NCI-H748 treated with DMSO at 0.1 percent for 48 hours (cell line): ENCODE data around the gene TTLL8.
"Not testable (repeated sequence)": the region's sequence is repeated elsewhere in the genome, so short reads cannot be mapped to it uniquely, and the experiment has no call there.

ENCODE experiments used
- DNase-seq: peaks from one replicate; lab custom pipeline; 2025; lab: John Stamatoyannopoulos, UW

Gene TTLL8

DNA sequence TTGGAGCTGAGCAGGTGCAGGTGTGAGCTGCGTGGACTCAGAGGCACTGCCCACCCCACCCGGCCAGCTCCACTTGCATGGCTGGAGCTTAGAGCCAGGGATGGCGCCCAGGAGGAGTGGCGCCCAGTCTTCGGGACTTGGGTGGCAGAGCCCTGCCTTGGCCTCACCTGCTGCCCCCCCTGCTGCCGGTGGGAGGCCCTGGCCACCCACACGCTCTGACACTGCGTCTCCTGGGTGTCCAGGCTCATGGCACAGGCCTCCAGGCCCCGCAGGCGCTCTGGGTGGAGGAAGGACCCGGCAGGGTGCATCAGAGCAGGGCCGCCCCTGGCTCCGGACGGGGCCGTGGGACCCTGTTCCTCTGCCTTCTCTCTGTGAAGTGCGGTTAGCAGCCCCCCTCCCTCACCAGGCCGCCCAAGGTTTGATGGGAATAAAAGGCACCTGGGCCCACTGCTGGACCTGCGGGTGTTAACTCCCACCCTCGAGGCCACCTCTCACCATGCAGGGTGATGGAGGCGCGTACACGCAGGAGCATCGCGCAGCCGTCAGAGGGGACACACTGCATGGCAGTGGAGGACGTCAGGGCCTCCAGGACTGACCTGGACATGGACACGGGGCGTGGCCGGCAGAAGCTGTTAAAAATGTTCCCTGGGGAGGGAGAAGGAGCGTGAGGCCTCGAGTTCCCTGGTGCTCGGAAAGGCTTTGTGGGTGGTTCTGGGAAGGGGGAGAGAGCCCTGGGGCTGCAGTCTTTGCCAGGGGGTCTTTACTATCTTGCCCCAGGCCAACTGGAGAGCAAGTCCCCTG lies 57.3 kb downstream of the TTLL8 start:
- no peak for DNase-seq

- no peak for DNase-seq
These were observed 58.0 kb downstream of the TTLL8 start for GRCh38 chr22:49999946-50000586.

GRCh38 chr22:49999063-49999945 lies 58.8 kb downstream of the TTLL8 start:
- no peak for DNase-seq

GRCh38 chr22:49998718-49999062 lies 59.4 kb downstream of the TTLL8 start:
- DNase-seq, result no peak

DNA sequence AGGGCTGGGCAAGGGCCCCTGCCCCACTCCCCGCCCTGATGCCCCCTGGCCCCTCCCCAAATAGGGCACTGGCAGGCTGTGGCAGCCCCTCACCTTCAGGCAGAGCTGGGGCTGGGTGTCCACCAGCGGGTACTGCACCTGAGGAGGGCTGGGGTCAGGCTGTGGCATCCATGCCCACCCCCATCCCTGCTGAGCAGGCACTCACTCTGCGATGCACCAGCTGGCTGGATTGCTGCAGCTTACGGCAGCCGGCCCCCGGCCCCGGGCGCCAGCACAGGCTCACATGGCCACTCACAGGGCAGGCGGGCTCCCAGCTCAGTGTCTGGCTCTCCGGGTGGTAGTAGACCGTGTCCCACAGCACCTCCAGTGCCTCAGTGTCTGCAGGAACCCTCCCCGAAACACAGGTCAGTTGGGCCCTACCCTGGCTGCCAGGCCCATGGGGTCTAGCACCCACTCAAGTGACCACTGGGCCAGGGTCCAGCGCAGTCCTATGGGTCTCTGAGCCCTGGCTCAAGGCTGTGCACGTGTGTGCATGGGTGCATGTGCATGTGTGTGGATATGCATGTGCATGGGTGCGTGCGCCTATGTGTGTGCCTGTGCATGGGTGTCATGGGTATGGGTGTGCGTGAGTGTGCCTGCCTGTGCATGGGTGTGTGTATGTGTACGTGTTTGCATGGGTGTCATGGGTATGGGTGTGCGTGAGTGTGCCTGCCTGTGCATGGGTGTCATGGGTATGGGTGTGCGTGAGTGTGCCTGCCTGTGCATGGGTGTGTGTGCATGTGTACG lies 60.0 kb downstream of the TTLL8 start:
- DNase-seq, result no peak

DNA sequence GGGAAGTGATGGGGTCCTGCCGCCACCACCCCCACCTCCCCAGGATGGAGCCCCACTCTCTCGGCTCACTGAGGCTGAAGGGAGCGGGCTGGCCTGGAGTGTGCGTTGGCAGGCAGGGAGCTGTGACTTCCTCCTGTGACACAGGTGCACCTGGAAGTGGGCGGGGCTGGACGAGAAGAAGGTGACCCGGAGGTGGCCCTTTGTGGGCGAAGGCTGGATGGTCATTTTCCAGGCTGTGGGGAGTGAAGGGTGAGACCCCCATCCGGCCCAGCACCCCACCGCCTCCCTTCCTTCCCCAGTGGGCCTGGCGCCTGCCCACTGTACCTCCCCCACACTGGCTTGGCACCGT lies 60.9 kb downstream of the TTLL8 start:
- DNase-seq, result no peak

GRCh38 chr22:49996518-49997250 lies 61.4 kb downstream of the TTLL8 start:
- DNase-seq, result no peak

GRCh38 chr22:49996119-49996517 lies 62.0 kb downstream of the TTLL8 start:
- DNase-seq, result no peak

GRCh38 chr22:49995361-49996118 lies 62.6 kb downstream of the TTLL8 start:
- no peak for DNase-seq

DNA sequence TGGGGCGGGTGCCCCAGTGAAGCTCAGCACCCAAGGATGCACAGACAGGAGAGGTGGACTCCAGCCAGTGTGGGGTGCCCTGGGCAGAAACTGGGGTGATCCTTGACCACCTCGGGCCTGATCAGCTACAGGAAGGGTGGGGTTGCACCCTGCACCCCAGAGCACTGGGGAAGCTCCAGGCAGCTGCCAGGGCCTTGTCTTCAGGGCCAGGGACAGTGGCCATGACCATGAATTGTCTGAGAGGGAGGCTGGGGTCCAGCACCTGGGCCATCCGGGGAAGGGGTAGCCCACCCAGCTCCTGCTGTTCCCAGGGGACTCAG lies 63.1 kb downstream of the TTLL8 start:
- no peak for DNase-seq

DNA sequence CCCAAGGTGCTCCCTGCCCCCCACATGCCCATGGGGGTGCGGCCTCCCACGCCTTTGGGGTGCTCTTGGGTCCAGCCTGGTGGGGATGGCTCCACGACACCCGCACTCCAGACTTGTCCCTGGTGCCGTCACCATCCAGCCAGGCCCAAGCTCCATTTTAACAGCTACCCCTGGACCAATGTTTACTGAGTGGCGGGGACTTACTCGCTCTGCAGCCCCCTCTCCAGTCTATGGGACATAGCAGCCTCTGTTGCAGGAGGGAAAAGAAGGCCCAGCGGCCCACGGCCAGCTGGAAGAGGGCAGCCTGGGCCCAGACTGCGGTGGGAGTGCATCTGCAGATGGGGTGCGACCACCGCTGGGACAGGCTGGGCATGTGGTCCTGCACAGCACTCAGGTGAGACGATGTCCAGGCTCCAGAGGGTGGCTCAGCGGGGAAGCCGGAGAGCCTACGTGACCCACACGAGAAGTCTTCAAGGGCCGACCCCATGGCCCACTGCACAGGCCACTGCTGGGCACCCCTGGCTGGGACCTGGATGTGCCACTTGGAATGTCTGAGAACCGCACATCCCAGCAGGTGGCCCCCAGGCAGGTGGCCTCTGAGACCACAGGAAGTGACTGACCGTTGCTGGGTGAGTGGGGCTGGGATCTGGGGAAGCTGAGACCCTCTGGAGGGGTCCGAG lies 63.6 kb downstream of the TTLL8 start:
- DNase-seq, result no peak

DNA sequence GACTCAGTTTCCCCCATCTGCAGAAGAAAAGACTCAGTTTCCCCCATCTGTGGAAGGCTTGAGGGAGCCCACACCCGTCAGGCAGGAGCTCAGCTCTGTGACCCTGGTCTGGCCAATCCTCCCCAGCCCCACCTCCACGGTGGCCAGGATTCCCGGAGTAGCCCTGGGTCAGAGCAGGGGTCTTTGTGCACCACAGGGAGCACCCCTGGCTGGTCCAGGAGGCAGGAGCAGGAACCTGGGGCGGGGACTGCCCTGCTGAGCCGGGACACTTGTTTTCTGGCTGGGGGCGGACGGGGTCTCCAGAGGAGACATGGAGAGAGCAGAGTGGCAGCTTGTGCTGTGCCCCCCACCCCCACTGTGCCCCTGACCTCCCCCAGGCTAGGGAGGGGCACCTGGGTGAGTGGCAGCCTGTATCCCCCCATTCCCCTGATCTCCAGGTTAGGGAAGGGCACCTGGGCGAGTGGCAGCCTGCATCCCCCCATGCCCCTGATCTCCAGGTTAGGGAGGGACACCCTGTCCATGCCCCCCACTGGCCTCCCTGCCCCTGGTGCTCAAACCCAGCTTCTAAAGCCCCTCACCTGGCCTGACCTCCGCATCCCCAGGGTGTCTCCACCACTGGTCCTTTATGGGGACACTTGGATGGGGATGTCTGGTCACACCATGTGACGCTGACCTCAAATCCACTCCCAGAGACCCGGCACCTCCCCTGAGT lies 64.3 kb downstream of the TTLL8 start:
- no peak for DNase-seq

DNA sequence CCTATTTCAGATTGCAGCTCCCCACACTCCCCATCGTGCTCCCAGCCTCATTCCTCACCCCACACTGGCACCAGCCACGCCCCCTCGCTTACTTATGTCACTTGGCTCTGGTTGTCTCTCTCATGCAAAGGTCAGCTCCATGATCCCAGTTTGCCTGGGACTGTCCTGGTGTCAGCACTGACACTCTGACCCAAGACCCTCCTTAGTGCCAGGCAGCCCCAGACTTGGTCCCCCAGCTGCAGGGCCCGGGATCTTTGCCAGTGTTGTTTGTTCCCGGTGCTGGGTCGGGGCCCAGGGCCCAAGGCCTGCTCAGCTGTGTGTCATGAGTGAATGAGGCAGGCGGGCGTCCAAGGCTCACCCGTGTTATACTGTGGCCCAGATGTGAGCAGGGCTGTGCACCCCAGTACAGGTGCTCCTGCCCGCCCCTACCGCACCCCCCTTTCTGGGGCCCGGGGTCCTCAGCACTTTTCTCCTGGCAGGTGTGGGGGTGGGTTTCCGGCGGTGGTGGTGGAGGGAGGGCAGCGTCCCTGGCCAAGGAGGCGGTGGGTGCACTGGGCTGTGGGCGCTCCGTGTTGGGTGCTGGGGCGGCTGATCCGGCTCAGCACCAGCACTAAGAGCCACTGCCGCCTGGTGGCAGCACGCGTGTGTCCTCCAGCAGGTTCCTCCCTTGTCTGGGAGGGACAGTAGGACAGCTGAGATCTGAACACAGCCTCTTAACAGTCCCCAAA lies 65.0 kb downstream of the TTLL8 start:
- DNase-seq, result no peak

- DNase-seq, result no peak
These were observed 66.1 kb downstream of the TTLL8 start for GRCh38 chr22:49991907-49992533.

- no peak for DNase-seq
These were observed 66.9 kb downstream of the TTLL8 start for GRCh38 chr22:49991167-49991566.

DNA sequence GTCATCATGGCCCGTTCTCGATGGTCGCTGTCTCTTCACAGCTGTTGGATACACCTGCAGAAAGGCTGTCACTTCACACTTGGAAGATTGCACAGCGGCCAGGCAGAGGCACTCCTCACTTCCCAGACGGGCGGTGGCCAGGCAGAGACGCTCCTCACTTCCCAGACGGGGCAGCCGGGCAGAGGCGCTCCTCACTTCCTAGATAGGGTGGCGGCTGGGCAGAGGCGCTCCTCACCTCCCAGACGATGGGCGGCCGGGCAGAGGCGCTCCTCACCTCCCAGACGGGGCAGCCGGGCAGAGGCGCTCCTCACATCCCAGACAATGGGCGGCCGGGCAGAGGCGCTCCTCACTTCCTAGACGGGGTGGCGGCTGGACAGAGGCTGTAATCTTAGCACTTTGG lies 68.3 kb downstream of the TTLL8 start:
- not testable (repeated sequence) for DNase-seq

GRCh38 chr22:49986325-49986724 lies 71.8 kb downstream of the TTLL8 start:
- no peak for DNase-seq
